ENCODE data around the gene TLE5.
"Not testable (repeated sequence)": the region's sequence is repeated elsewhere in the genome, so short reads cannot be mapped to it uniquely, and the experiment has no call there.

- not testable (repeated sequence) for TF ChIP-seq CTCF, POLR2AphosphoS5 (IDR thresholded peaks at IDR 0.05)
These were observed 27.1 kb upstream of the TLE5 start for GRCh38 chr19:3089299-3089855.

All from suprapubic skin (tissue), 3 donors.